Natural killer cell (primary cell): ENCODE measurements around the gene PM20D1. TPM values are rescaled to one million over a fixed set of nuclear protein-coding genes. Genes with fewer than 3 reads are reported as not detected.

Source experiments
- ATAC-seq, 3 donors: fragments of 150-1000 bp in 2 of 3; fragments of 200-7000 bp in 1 of 3; cut with Tn5 transposase; 1 replicate in 1 of 3; 2 replicates in 2 of 3; pipeline ENCODE4 v1.10.0; 2021; ENCODE audit warnings: mild to moderate bottlenecking in 2 of 3, moderate library complexity in 2 of 3
- DNase-seq, 2 donors: peaks; one replicate each; pipeline versions ENCODE4 v3.0.0 to v3.0.0-alpha.2; 2013 to 2021; ENCODE audit warnings: mixed read lengths in 1 of 2
- H3K27ac ChIP-seq: one replicate; pipeline ENCODE4 v1.5.1; 2013; ENCODE audit warnings: mild to moderate bottlenecking, low read length
- H3K27me3 ChIP-seq: one replicate; pipeline ENCODE4 v1.6.1; 2013; ENCODE audit warnings: low read length; ENCODE audit not compliant: control insufficient read depth, insufficient read depth
- H3K36me3 ChIP-seq: one replicate; pipeline ENCODE4 v1.6.1; 2013; ENCODE audit warnings: low read length; ENCODE audit not compliant: control insufficient read depth, insufficient read depth
- H3K4me1 ChIP-seq: one replicate; pipeline ENCODE4 v1.6.1; 2013; ENCODE audit warnings: low read length; ENCODE audit not compliant: control insufficient read depth, insufficient read depth
- H3K4me3 ChIP-seq: one replicate; pipeline ENCODE4 v1.5.1; 2013; ENCODE audit warnings: low read length
- H3K9me3 ChIP-seq: one replicate; pipeline ENCODE4 v1.6.1; 2013; ENCODE audit warnings: low read length; ENCODE audit not compliant: control insufficient read depth, insufficient read depth
- H3K27ac Mint-ChIP-seq, 2 donors: one replicate each; pipeline ENCODE4 v1.8.0; 2022; ENCODE audit warnings: mild to moderate bottlenecking in 2 of 2, mixed read lengths in 2 of 2, moderate library complexity in 1 of 2
- H3K27me3 Mint-ChIP-seq, 2 donors: one replicate each; pipeline ENCODE4 v1.8.0; 2022; ENCODE audit warnings: low read depth in 2 of 2, mixed read lengths in 2 of 2
- H3K36me3 Mint-ChIP-seq: one replicate; pipeline ENCODE4 v1.8.0; 2022; ENCODE audit warnings: mixed read lengths
- H3K4me1 Mint-ChIP-seq, 2 donors: one replicate each; pipeline ENCODE4 v1.8.0; 2022; ENCODE audit warnings: mixed read lengths in 2 of 2
- H3K4me3 Mint-ChIP-seq: one replicate; pipeline ENCODE4 v1.8.0; 2022; ENCODE audit warnings: mild to moderate bottlenecking, moderate library complexity, mixed read lengths
- H3K9me3 Mint-ChIP-seq, 2 donors: one replicate each; pipeline ENCODE4 v1.8.0; 2022; ENCODE audit warnings: mixed read lengths in 2 of 2
- WGBS: methylation state at CpG from one replicate; pipeline ENCODE4 v1.1.7; 2013; ENCODE audit warnings: missing lambda C conversion rate; ENCODE audit not compliant: insufficient coverage; 5-methylcytosine and 5-hydroxymethylcytosine counted together
- intact Hi-C: fragments of 100-400 bp; cut with micrococcal nuclease; formaldehyde crosslinking; loops from one replicate; pipeline ENCODE4 v1.14.2; 2022
- total RNA-seq, 4 donors: library from RNA; stranded (reverse); fragments of 120-200 nt in 1 of 4; gene quantifications; one replicate each; pipeline versions ENCODE4 v1.2.3 to v1.2.4, GENCODE V29; 2013 to 2022
- TF ChIP-seq, protein P1 (sequence below): fragments of 200-600 bp; IDR thresholded peaks from one replicate; pipeline ENCODE4 v1.8.0; 2022; ENCODE audit warnings: antibody characterized with exemption

The PM20D1 gene
- total RNA-seq, 3 donors from 2014 or later (not counting 1 experiment from before 2014, with no cell fraction given): 1.1 to 1.6 TPM; not detected in 1

- ATAC-seq (no peak), DNase-seq (peak in 1 of 2 donors; percentile 47)
- Mint-ChIP-seq H3K27ac (peak overlapping the region in 1 of 2 donors; percentile 57), H3K36me3 (no peaks in the 10 kb centered on the region), H3K4me1 (peaks cover 58 to 66% of the 10 kb centered on the region in 2 donors), H3K27me3 (no peaks in the 10 kb centered on the region), H3K4me3 (no peak overlapping the region), H3K9me3 (no peaks in the 10 kb centered on the region)
- Histone ChIP-seq H3K4me3 (no peak overlapping the region), H3K27me3 (no peaks in the 10 kb centered on the region), H3K36me3 (peaks cover 9% of the 10 kb centered on the region), H3K4me1 (peaks cover 35% of the 10 kb centered on the region), H3K27ac (no peak overlapping the region), H3K9me3 (no peaks in the 10 kb centered on the region)
- intact Hi-C loops: no loop called here
- WGBS: 52% methylated on average over 5 of the region's 5 CpGs
- TF ChIP-seq, protein P1, sequence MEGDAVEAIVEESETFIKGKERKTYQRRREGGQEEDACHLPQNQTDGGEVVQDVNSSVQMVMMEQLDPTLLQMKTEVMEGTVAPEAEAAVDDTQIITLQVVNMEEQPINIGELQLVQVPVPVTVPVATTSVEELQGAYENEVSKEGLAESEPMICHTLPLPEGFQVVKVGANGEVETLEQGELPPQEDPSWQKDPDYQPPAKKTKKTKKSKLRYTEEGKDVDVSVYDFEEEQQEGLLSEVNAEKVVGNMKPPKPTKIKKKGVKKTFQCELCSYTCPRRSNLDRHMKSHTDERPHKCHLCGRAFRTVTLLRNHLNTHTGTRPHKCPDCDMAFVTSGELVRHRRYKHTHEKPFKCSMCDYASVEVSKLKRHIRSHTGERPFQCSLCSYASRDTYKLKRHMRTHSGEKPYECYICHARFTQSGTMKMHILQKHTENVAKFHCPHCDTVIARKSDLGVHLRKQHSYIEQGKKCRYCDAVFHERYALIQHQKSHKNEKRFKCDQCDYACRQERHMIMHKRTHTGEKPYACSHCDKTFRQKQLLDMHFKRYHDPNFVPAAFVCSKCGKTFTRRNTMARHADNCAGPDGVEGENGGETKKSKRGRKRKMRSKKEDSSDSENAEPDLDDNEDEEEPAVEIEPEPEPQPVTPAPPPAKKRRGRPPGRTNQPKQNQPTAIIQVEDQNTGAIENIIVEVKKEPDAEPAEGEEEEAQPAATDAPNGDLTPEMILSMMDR: no peak
These were observed 44.7 kb downstream of the PM20D1 start for GRCh38 chr1:205805082-205805711.

DNA sequence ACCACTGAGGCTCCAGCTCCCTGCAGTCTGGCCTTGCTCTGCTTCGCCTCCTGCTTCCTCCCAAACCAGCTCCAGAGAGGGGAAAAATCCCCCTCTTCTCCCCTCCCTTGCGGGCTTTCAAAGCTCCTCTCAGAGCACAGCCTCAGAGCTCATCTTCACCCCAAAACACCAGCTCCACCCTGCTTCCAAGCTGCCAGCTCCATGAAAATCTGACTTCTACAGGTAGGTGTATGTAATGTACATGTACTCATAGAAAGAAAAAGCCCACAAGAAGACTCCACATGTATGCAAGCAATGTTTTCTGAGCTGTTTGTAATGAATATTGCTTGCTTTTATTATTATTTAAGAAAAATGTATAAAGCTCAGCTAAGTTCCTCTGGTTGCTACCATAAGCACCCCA is 45.3 kb downstream of the PM20D1 start:
- H3K4me3 ChIP-seq: no peak overlapping the region
- Mint-ChIP-seq H3K36me3 (no peaks in the 10 kb centered on the region), H3K27ac (no peak overlapping the region), H3K4me1 (peaks cover 56 to 60% of the 10 kb centered on the region in 2 donors), H3K4me3 (no peak overlapping the region), H3K9me3 (no peaks in the 10 kb centered on the region), H3K27me3 (no peaks in the 10 kb centered on the region)
- no peaks in the 10 kb centered on the region for H3K27me3 ChIP-seq
- ATAC-seq (no peak), DNase-seq (no peak)
- 100% methylated on average over 2 of the region's 2 CpGs for WGBS
- TF ChIP-seq, protein P1: no peak
- H3K9me3 ChIP-seq: no peaks in the 10 kb centered on the region
- intact Hi-C loops: no loop called here
- H3K27ac ChIP-seq: no peak overlapping the region
- H3K36me3 ChIP-seq: peaks cover 10% of the 10 kb centered on the region
- peaks cover 29% of the 10 kb centered on the region for H3K4me1 ChIP-seq

GRCh38 chr1:205803986-205804385 is 45.9 kb downstream of the PM20D1 start:
- Histone ChIP-seq H3K9me3 (no peaks in the 10 kb centered on the region), H3K4me1 (peaks cover 25% of the 10 kb centered on the region), H3K27me3 (no peaks in the 10 kb centered on the region), H3K36me3 (peaks cover 13% of the 10 kb centered on the region), H3K27ac (no peak overlapping the region), H3K4me3 (no peak overlapping the region)
- Mint-ChIP-seq H3K36me3 (no peaks in the 10 kb centered on the region), H3K27ac (no peak overlapping the region), H3K27me3 (no peaks in the 10 kb centered on the region), H3K9me3 (no peaks in the 10 kb centered on the region), H3K4me3 (no peak overlapping the region), H3K4me1 (peaks cover 51 to 54% of the 10 kb centered on the region in 2 donors)
- no peak for DNase-seq
- TF ChIP-seq, protein P1: no peak
- ATAC-seq: no peak
- intact Hi-C loops: no loop called here
- WGBS: 78% methylated on average over 3 of the region's 4 CpGs

DNA sequence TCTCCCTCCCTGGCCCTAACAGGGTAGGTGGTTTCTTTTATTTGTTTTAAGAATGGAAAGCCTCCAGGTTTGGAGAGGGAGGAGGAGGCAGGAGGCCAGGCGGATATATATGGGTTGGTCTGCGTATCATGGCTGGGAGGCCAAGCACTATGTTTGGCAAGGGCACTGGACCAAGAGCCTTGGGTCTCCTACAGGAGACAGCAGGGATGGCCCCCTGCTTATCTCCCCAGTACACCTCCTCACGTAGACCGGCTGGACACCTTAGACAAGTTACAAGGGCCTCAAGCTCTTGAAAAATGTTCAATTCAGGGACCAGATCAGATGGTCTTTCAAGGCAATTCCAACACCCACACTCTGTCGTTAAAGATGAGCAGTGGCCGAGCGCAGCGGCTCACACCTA is 47.9 kb downstream of the PM20D1 start:
- no peak overlapping the region for H3K27ac ChIP-seq
- no peak overlapping the region for H3K27ac Mint-ChIP-seq
- DNase-seq (no peak), ATAC-seq (no peak)
- no peaks in the 10 kb centered on the region for H3K9me3 Mint-ChIP-seq
- no peak overlapping the region for H3K4me3 Mint-ChIP-seq
- intact Hi-C loops: no loop called here
- no peak overlapping the region for H3K4me3 ChIP-seq
- no peaks in the 10 kb centered on the region for H3K36me3 Mint-ChIP-seq
- peaks cover 20% of the 10 kb centered on the region for H3K4me1 ChIP-seq
- TF ChIP-seq, protein P1: no peak
- no peaks in the 10 kb centered on the region for H3K27me3 Mint-ChIP-seq
- H3K9me3 ChIP-seq: no peaks in the 10 kb centered on the region
- 98% methylated on average over 8 of the region's 8 CpGs for WGBS
- peaks cover 29% of the 10 kb centered on the region for H3K36me3 ChIP-seq
- peaks cover 38 to 40% of the 10 kb centered on the region in 2 donors for H3K4me1 Mint-ChIP-seq
- no peaks in the 10 kb centered on the region for H3K27me3 ChIP-seq
